DND-41 (cell line): ENCODE data around the gene PTGES2.

Source experiments
- EZH2 ChIP-seq: IDR thresholded peaks from 3 replicates; pipeline ENCODE4 v1.6.1; 2012; ENCODE audit warnings: borderline replicate concordance, low read depth, mild to moderate bottlenecking, moderate library complexity, low read length, inconsistent platforms; ENCODE audit not compliant: severe bottlenecking
- TF ChIP-seq, protein P1 (sequence below): IDR thresholded peaks from 2 replicates; pipeline ENCODE4 v1.5.1; 2012; ENCODE audit warnings: borderline replicate concordance, low read length, moderate library complexity, mild to moderate bottlenecking; ENCODE audit not compliant: poor library complexity, severe bottlenecking; ENCODE audit errors: extremely low read depth

DNA sequence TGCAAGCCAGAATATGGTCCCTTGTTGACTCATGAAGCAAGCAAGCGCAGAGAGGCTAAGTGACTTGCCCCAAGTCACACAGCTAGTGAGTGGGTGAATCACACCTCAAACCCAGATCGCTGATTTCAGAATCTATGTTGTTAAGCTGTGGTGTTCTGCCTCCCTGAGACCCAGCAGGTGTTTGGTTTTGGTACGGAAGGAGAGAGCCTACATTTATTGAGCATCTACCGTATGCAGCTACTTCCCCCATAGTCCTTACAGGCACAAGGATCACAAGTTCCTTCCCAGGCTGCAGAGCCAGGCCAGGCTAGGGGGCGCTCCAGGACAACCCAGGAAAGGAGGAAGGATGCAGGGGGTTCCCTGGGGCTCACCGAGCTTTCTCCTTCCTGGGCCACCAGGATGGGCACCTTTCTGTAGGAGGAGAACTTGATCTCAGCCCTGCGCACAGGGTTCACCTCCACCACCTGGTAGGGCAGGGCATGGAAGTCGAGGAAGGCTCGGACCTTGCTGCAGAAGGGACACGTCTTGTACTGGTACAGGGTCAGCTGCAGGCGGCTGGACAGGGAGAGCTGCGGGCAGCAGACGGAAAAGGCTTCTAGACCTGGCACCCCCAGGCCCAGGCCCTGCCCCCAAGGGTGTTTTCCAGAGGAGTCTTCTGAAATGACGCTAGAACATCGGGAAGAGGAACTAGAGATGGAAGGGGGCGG is 2.5 kb downstream of the PTGES2 start:
- no peak for TF ChIP-seq EZH2
- TF ChIP-seq, protein P1, sequence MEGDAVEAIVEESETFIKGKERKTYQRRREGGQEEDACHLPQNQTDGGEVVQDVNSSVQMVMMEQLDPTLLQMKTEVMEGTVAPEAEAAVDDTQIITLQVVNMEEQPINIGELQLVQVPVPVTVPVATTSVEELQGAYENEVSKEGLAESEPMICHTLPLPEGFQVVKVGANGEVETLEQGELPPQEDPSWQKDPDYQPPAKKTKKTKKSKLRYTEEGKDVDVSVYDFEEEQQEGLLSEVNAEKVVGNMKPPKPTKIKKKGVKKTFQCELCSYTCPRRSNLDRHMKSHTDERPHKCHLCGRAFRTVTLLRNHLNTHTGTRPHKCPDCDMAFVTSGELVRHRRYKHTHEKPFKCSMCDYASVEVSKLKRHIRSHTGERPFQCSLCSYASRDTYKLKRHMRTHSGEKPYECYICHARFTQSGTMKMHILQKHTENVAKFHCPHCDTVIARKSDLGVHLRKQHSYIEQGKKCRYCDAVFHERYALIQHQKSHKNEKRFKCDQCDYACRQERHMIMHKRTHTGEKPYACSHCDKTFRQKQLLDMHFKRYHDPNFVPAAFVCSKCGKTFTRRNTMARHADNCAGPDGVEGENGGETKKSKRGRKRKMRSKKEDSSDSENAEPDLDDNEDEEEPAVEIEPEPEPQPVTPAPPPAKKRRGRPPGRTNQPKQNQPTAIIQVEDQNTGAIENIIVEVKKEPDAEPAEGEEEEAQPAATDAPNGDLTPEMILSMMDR, result peak; percentile 64
